HG03135 (cell line): ENCODE results near the gene MARCHF10.

Experiments
- ATAC-seq: cut with Tn5 transposase; IDR thresholded peaks from one replicate; pipeline ENCODE4 v1.9.1; 2021; ENCODE audit warnings: mild to moderate bottlenecking, moderate library complexity; ENCODE audit not compliant: unreplicated experiment

MARCHF10 gene

GRCh38 chr17:62755141-62755851, 52.8 kb downstream of the MARCHF10 start:
- ATAC-seq: no peak

- no peak for ATAC-seq
These were observed 53.5 kb downstream of the MARCHF10 start for GRCh38 chr17:62754631-62755030.

GRCh38 chr17:62753562-62753961, 54.6 kb downstream of the MARCHF10 start:
- ATAC-seq: no peak

GRCh38 chr17:62751060-62751691, 56.9 kb downstream of the MARCHF10 start:
- no peak for ATAC-seq

- ATAC-seq: no peak
These were observed 57.5 kb downstream of the MARCHF10 start for GRCh38 chr17:62750631-62751051.

- ATAC-seq: no peak
These were observed 58.2 kb downstream of the MARCHF10 start for GRCh38 chr17:62749926-62750325.

GRCh38 chr17:62746941-62747340, 61.2 kb downstream of the MARCHF10 start:
- no peak for ATAC-seq

- no peak for ATAC-seq
These were observed 62.3 kb downstream of the MARCHF10 start for GRCh38 chr17:62745806-62746205.

GRCh38 chr17:62744259-62744658, 63.9 kb downstream of the MARCHF10 start:
- ATAC-seq: no peak

- ATAC-seq: no peak
These were observed 66.8 kb downstream of the MARCHF10 start for GRCh38 chr17:62741290-62741689.

- no peak for ATAC-seq
These were observed 68.3 kb downstream of the MARCHF10 start for GRCh38 chr17:62739645-62740388.

GRCh38 chr17:62738281-62738680, 69.8 kb downstream of the MARCHF10 start:
- no peak for ATAC-seq

- no peak for ATAC-seq
These were observed 70.6 kb downstream of the MARCHF10 start for GRCh38 chr17:62737513-62737912.

- ATAC-seq: no peak
These were observed 73.0 kb downstream of the MARCHF10 start for GRCh38 chr17:62735044-62735651.

- ATAC-seq: no peak
These were observed 76.0 kb downstream of the MARCHF10 start for GRCh38 chr17:62732125-62732524.

- no peak for ATAC-seq
These were observed 80.0 kb downstream of the MARCHF10 start for GRCh38 chr17:62727916-62728672.

- ATAC-seq: no peak
These were observed 82.3 kb downstream of the MARCHF10 start for GRCh38 chr17:62725791-62726249.

GRCh38 chr17:62724398-62725146, 83.5 kb downstream of the MARCHF10 start:
- ATAC-seq: peak; percentile 93

GRCh38 chr17:62723842-62724241, 84.3 kb downstream of the MARCHF10 start:
- no peak for ATAC-seq

GRCh38 chr17:62722625-62723024, 85.5 kb downstream of the MARCHF10 start:
- ATAC-seq: no peak
